IMR-90 (cell line): Measurements from ENCODE around the gene CCNYL1.
A peak's percentile ranks its signal among the peaks of the same experiment; 100 is the strongest.

ENCODE experiments used
- BHLHE40 ChIP-seq: fragments of 150-350 bp; IDR thresholded peaks from 2 replicates; pipeline ENCODE4 v1.6.1; 2016; ENCODE audit warnings: mild to moderate bottlenecking, low read depth, low read length
- CHD1 ChIP-seq: IDR thresholded peaks from 2 replicates; pipeline ENCODE4 v1.6.1; 2012; ENCODE audit warnings: low read depth, low read length, improper control_type of control experiment
- MXI1 ChIP-seq: IDR thresholded peaks from 2 replicates; pipeline ENCODE4 v1.6.1; 2012; ENCODE audit warnings: low read depth, mild to moderate bottlenecking, low read length, moderate library complexity, borderline replicate concordance
- NFE2L2 ChIP-seq: fragments of 150-350 bp; IDR thresholded peaks from 2 replicates; pipeline ENCODE4 v1.6.1; 2016; ENCODE audit warnings: low read depth, mild to moderate bottlenecking, low read length
- POLR2A ChIP-seq: IDR thresholded peaks from 2 replicates; pipeline ENCODE4 v1.6.1; 2012; ENCODE audit warnings: mild to moderate bottlenecking, low read depth, low read length
- RAD21 ChIP-seq: IDR thresholded peaks from 2 replicates; pipeline ENCODE4 v1.6.1; 2012; ENCODE audit warnings: low read length, improper control_type of control experiment
- RCOR1 ChIP-seq: IDR thresholded peaks from 2 replicates; pipeline ENCODE4 v1.6.1; 2012; ENCODE audit warnings: mild to moderate bottlenecking, low read length, improper control_type of control experiment; ENCODE audit not compliant: insufficient replicate concordance
- SMC3 ChIP-seq: fragments of 150-350 bp; IDR thresholded peaks from 2 replicates; pipeline ENCODE4 v1.6.1; 2016; ENCODE audit warnings: low read depth, mild to moderate bottlenecking, antibody characterized with exemption, low read length, moderate library complexity
- TF ChIP-seq, protein P1 (sequence below): conservative IDR thresholded peaks from 2 replicates; pipeline ENCODE4 v1.5.1; 2012; ENCODE audit warnings: mild to moderate bottlenecking, low read depth, low read length, improper control_type of control experiment
- TF ChIP-seq, protein P2 (sequence below): fragments of 150-350 bp; IDR thresholded peaks from 2 replicates; pipeline ENCODE4 v1.6.1; 2017; ENCODE audit warnings: mild to moderate bottlenecking, antibody characterized with exemption, low read length, low read depth

- TF ChIP-seq SMC3 (no peak), CHD1 (no peak), NFE2L2 (no peak), POLR2A (no peak), RCOR1 (no peak), BHLHE40 (no peak), MXI1 (no peak), RAD21 (no peak)
- TF ChIP-seq, protein P1, sequence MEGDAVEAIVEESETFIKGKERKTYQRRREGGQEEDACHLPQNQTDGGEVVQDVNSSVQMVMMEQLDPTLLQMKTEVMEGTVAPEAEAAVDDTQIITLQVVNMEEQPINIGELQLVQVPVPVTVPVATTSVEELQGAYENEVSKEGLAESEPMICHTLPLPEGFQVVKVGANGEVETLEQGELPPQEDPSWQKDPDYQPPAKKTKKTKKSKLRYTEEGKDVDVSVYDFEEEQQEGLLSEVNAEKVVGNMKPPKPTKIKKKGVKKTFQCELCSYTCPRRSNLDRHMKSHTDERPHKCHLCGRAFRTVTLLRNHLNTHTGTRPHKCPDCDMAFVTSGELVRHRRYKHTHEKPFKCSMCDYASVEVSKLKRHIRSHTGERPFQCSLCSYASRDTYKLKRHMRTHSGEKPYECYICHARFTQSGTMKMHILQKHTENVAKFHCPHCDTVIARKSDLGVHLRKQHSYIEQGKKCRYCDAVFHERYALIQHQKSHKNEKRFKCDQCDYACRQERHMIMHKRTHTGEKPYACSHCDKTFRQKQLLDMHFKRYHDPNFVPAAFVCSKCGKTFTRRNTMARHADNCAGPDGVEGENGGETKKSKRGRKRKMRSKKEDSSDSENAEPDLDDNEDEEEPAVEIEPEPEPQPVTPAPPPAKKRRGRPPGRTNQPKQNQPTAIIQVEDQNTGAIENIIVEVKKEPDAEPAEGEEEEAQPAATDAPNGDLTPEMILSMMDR, result no peak
- TF ChIP-seq, protein P2, sequence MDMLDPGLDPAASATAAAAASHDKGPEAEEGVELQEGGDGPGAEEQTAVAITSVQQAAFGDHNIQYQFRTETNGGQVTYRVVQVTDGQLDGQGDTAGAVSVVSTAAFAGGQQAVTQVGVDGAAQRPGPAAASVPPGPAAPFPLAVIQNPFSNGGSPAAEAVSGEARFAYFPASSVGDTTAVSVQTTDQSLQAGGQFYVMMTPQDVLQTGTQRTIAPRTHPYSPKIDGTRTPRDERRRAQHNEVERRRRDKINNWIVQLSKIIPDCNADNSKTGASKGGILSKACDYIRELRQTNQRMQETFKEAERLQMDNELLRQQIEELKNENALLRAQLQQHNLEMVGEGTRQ, result peak; percentile 3; the same call in 1 of the 2 replicates
These were observed 27.4 kb upstream of the CCNYL1 start for GRCh38 chr2:207683879-207684627.
